Esophagus muscularis mucosa (tissue), 3 donors: ENCODE data around the gene GPS1.

Source experiments
- CTCF ChIP-seq, 3 experiments: fragments of 200-600 bp in 2 of 3; fragments of 450-650 bp in 1 of 3; sonication (generic) in 2 of 3; IDR thresholded peaks; one replicate each; pipeline ENCODE4 v1.5.1; 2017 to 2019; ENCODE audit warnings: antibody characterized with exemption in 3 of 3, mild to moderate bottlenecking in 2 of 3, moderate library complexity in 1 of 3
- POLR2A ChIP-seq: fragments of 450-650 bp; IDR thresholded peaks from one replicate; pipeline ENCODE4 v1.6.1; 2017; ENCODE audit warnings: antibody characterized with exemption, moderate library complexity, mild to moderate bottlenecking, low read depth

- TF ChIP-seq CTCF (IDR thresholded peaks at IDR 0.05): no peak
- TF ChIP-seq POLR2A: no peak
These were observed 3.1 kb upstream of the GPS1 start for GRCh38 chr17:82048571-82048971.
